Measurements from ENCODE around the gene SAPCD2. TPM values are rescaled to one million over a fixed set of nuclear protein-coding genes. Genes with fewer than 3 reads are reported as not detected.

The SAPCD2 gene
- total and polyA plus RNA-seq, 4 donors, result 0.26 to 0.60 (median 0.50) TPM; not detected in 1

GRCh38 chr9:137096785-137097546 is 26.6 kb upstream of the SAPCD2 start:
- ATAC-seq (ENCODE audit: low FRiP score) (no peak), DNase-seq (peak in 1 of 2 donors; percentile 56)
- H3K4me1 ChIP-seq (ENCODE audit: control insufficient read depth in 1 of 2, insufficient read depth in 2 of 2, low read length in 2 of 2), result no peaks in the 10 kb centered on the region
- no peaks in the 10 kb centered on the region for H3K27me3 ChIP-seq (ENCODE audit: control insufficient read depth in 1 of 2, insufficient read depth in 2 of 2, low read length in 1 of 2)
- 93 to 95% methylated on average over 31 of the region's 31 CpGs for WGBS, 2 donors
- no peak overlapping the region for H3K27ac ChIP-seq (ENCODE audit: low read depth in 1 of 2, low read length in 2 of 2)
- intact Hi-C loops (cut with DNase I), result no loop called here
- H3K4me3 ChIP-seq (ENCODE audit: low read length in 2 of 2), result no peak overlapping the region
- peaks cover 0 to 4% of the 10 kb centered on the region in 2 donors for H3K36me3 ChIP-seq (ENCODE audit: control insufficient read depth in 1 of 2, insufficient read depth in 2 of 2, low read length in 1 of 2)
- no peaks in the 10 kb centered on the region for H3K9me3 ChIP-seq (ENCODE audit: control insufficient read depth, low read length)

- DNase-seq, result peak in 1 of 2 donors; percentile 53
- WGBS, 2 donors, result 80 to 83% methylated on average over 30 of the region's 30 CpGs
- intact Hi-C loops (cut with DNase I), result no loop called here
- no peak for ATAC-seq (ENCODE audit: low FRiP score)
- Histone ChIP-seq H3K4me1 (ENCODE audit: control insufficient read depth in 1 of 2, insufficient read depth in 2 of 2, low read length in 2 of 2) (no peaks in the 10 kb centered on the region), H3K4me3 (ENCODE audit: low read length in 2 of 2) (no peak overlapping the region), H3K36me3 (ENCODE audit: control insufficient read depth in 1 of 2, insufficient read depth in 2 of 2, low read length in 1 of 2) (peaks cover 0 to 3% of the 10 kb centered on the region in 2 donors), H3K27me3 (ENCODE audit: control insufficient read depth in 1 of 2, insufficient read depth in 2 of 2, low read length in 1 of 2) (no peaks in the 10 kb centered on the region), H3K27ac (ENCODE audit: low read depth in 1 of 2, low read length in 2 of 2) (no peak overlapping the region), H3K9me3 (ENCODE audit: control insufficient read depth, low read length) (no peaks in the 10 kb centered on the region)
Observed at GRCh38 chr9:137095664-137096517, 25.5 kb upstream of the SAPCD2 start.

DNA sequence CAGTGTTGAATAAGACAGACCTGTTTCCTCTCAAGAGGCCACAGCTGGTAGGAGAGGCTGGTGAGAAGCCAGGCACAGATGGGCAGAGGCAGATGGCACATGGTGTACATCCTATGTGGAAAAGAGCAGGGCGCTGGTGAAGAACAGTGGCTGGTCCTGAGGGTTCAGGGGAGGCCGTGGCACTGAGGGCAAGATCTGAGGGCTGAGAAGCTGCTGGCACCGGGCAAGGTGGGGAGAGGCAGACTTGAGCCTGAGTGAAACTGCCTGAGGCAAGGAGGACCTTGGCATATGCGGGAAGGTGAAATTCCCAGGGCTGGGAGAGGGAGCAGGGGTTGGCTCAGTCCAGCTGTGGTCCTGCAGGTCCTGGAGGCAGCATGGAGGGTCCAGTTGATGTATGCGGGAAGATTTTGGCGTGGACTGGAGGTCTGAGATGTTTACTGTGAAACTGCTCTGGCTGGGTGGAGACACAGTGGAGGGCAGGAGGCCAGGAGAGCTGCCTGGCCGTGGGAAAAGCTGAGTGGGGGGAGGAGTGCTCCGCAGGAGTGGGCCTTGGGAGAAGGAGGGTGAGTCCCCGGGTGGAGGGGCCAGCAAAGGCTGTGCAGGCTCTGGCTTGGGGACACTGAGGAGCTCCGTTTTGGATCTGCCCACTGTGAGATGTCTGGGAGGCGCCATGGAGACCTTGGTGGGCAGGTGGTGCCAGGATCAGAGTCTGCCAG is 19.0 kb upstream of the SAPCD2 start:
- no peak overlapping the region for H3K27ac ChIP-seq (ENCODE audit: low read depth in 1 of 2, low read length in 2 of 2)
- no peak for DNase-seq
- no peaks in the 10 kb centered on the region for H3K36me3 ChIP-seq (ENCODE audit: control insufficient read depth in 1 of 2, insufficient read depth in 2 of 2, low read length in 1 of 2)
- H3K4me1 ChIP-seq (ENCODE audit: control insufficient read depth in 1 of 2, insufficient read depth in 2 of 2, low read length in 2 of 2), result no peaks in the 10 kb centered on the region
- ATAC-seq (ENCODE audit: low FRiP score), result no peak
- H3K4me3 ChIP-seq (ENCODE audit: low read length in 2 of 2), result no peak overlapping the region
- intact Hi-C loops (cut with DNase I), result no loop called here
- WGBS, 2 donors, result 24 to 28% methylated on average over 11 of the region's 11 CpGs
- no peaks in the 10 kb centered on the region for H3K9me3 ChIP-seq (ENCODE audit: control insufficient read depth, low read length)
- H3K27me3 ChIP-seq (ENCODE audit: control insufficient read depth in 1 of 2, insufficient read depth in 2 of 2, low read length in 1 of 2), result no peaks in the 10 kb centered on the region

GRCh38 chr9:137088121-137088520 is 17.8 kb upstream of the SAPCD2 start:
- 79 to 80% methylated on average over 5 of the region's 5 CpGs for WGBS, 2 donors
- H3K9me3 ChIP-seq (ENCODE audit: control insufficient read depth, low read length), result no peaks in the 10 kb centered on the region
- H3K36me3 ChIP-seq (ENCODE audit: control insufficient read depth in 1 of 2, insufficient read depth in 2 of 2, low read length in 1 of 2), result no peaks in the 10 kb centered on the region
- DNase-seq (no peak), ATAC-seq (ENCODE audit: low FRiP score) (no peak)
- H3K4me3 ChIP-seq (ENCODE audit: low read length in 2 of 2), result no peak overlapping the region
- intact Hi-C loops (cut with DNase I), result no loop called here
- H3K27ac ChIP-seq (ENCODE audit: low read depth in 1 of 2, low read length in 2 of 2), result no peak overlapping the region
- H3K4me1 ChIP-seq (ENCODE audit: control insufficient read depth in 1 of 2, insufficient read depth in 2 of 2, low read length in 2 of 2), result no peaks in the 10 kb centered on the region
- H3K27me3 ChIP-seq (ENCODE audit: control insufficient read depth in 1 of 2, insufficient read depth in 2 of 2, low read length in 1 of 2), result no peaks in the 10 kb centered on the region

DNA sequence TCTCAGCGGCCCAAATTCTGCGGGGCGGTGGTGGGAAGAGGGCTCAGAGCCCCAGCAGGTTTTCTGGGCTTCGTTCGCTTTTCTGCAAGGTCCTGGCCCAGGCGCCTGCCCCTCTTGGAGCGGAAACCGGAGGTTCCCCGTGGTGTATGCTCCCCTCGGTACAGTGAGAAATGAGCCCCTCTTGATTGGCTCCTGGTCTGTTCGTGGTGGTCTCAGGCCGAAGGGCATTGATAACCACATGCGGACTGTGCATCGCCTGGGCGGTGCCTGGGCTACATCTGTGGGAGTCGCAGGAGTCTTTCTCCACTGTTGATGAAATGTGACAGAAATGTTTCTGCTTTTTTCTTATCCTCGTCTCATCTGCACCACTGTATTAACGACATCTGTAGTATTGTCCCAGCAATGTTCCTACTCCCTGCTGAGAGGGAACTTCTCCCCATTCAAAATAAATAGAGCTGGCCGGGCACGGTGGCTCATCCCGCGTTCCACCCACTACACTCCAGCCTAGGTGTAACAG is 17.1 kb upstream of the SAPCD2 start:
- Histone ChIP-seq H3K36me3 (ENCODE audit: control insufficient read depth in 1 of 2, insufficient read depth in 2 of 2, low read length in 1 of 2) (no peaks in the 10 kb centered on the region), H3K9me3 (ENCODE audit: control insufficient read depth, low read length) (no peaks in the 10 kb centered on the region), H3K27ac (ENCODE audit: low read depth in 1 of 2, low read length in 2 of 2) (peak overlapping the region in 1 of 2 donors; percentile 58), H3K4me1 (ENCODE audit: control insufficient read depth in 1 of 2, insufficient read depth in 2 of 2, low read length in 2 of 2) (no peaks in the 10 kb centered on the region), H3K4me3 (ENCODE audit: low read length in 2 of 2) (peak overlapping the region; percentile 45 to 50), H3K27me3 (ENCODE audit: control insufficient read depth in 1 of 2, insufficient read depth in 2 of 2, low read length in 1 of 2) (no peaks in the 10 kb centered on the region)
- intact Hi-C loops (cut with DNase I), result no loop called here
- WGBS, 2 donors, result 10% methylated on average over 22 of the region's 22 CpGs
- ATAC-seq (ENCODE audit: low FRiP score) (no peak), DNase-seq (no peak)

DNA sequence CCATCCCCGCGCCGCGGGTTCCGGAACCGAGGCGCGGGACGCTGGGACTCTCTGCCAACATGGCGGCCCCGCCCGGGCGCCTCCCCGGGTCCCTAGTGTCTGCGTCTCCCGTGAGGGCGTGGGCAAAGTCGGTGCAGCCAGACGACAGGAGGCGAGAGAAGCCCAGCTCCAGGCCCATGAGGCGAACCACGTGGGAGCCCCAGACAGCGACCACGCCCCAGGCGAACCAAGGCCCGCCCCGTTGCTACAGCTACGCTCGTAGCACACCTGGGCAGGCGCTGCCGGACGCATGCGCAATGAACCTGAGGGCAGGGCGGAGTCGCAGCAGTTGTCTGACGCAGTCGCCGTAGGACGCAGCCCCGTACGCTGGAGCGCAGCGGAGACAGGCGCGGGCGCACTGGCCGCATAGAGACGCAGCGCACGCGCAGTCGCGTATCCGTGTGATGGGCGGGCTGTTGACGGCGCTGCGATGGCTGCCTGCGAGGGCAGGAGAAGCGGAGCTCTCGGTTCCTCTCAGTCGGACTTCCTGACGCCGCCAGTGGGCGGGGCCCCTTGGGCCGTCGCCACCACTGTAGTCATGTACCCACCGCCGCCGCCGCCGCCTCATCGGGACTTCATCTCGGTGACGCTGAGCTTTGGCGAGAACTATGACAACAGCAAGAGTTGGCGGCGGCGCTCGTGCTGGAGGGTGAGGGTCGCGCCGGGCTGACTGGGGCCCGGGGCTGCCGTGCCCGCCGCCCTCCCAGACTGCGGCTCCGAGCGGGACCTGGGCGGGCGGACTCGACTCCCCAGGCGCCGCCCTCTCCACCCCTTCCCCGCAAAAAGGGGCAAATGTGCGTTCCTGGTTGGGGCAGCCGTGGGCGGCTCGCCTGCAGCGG is 16.4 kb upstream of the SAPCD2 start, which contains the start of gene MAN1B1:
MAN1B1 (plus strand) TSS at position 455 of the 878 bp plus-strand sequence; CDS start at position 470, 15 bp downstream.
- DNase-seq (peak; percentile 99), ATAC-seq (ENCODE audit: low FRiP score) (peak; percentile 96)
- Histone ChIP-seq H3K4me3 (ENCODE audit: low read length in 2 of 2) (peak within 1 kb of the TSS; percentile 51 to 55), H3K27me3 (ENCODE audit: control insufficient read depth in 1 of 2, insufficient read depth in 2 of 2, low read length in 1 of 2) (no peaks in the 10 kb centered on the region), H3K9me3 (ENCODE audit: control insufficient read depth, low read length) (no peaks in the 10 kb centered on the region), H3K4me1 (ENCODE audit: control insufficient read depth in 1 of 2, insufficient read depth in 2 of 2, low read length in 2 of 2) (no peaks in the 10 kb centered on the region), H3K27ac (ENCODE audit: low read depth in 1 of 2, low read length in 2 of 2) (peak within 1 kb of the TSS; percentile 14 to 80), H3K36me3 (ENCODE audit: control insufficient read depth in 1 of 2, insufficient read depth in 2 of 2, low read length in 1 of 2) (no peaks in the 10 kb centered on the region)
- WGBS, 2 donors, result 0% methylated on average over 90 to 101 of the region's 101 CpGs
- intact Hi-C loops (cut with DNase I), result no loop called here

DNA sequence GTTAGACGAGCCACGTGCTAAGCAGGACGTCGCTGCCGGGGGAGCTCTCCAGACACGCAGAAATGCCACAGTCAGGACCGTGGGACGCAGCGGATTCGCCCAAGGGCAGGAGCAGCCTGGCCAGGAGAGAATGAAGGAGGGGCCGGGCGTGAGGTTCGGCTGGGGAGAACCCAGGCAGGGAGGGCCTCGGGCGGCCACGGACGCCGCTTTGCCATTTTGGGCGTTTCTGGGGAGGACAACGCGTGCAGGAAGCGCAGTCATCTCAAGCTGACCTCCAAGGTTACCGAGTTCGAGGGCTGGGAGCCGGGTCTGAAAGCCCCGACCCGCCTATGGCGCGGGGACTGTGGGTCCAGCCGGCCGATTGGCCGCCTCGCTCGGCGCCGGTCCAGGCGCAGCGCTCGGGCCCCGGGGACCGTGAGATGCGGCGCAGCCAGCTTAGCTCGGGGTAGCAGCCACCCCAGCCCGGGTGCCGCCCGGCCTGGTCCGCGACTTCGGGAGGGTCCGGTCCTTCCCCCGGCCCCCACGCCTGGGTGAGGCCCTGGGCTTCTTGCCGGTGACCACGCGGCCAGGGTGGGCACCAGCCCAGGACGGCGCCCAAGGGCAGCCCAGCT is 15.7 kb upstream of the SAPCD2 start:
- peak overlapping the region; percentile 14 to 80 for H3K27ac ChIP-seq (ENCODE audit: low read depth in 1 of 2, low read length in 2 of 2)
- peak overlapping the region; percentile 51 to 55 for H3K4me3 ChIP-seq (ENCODE audit: low read length in 2 of 2)
- H3K9me3 ChIP-seq (ENCODE audit: control insufficient read depth, low read length), result no peaks in the 10 kb centered on the region
- WGBS, 2 donors, result 1% methylated on average over 52 to 58 of the region's 58 CpGs
- peak; percentile 6 for ATAC-seq (ENCODE audit: low FRiP score)
- H3K36me3 ChIP-seq (ENCODE audit: control insufficient read depth in 1 of 2, insufficient read depth in 2 of 2, low read length in 1 of 2), result no peaks in the 10 kb centered on the region
- H3K4me1 ChIP-seq (ENCODE audit: control insufficient read depth in 1 of 2, insufficient read depth in 2 of 2, low read length in 2 of 2), result no peaks in the 10 kb centered on the region
- intact Hi-C loops (cut with DNase I), result no loop called here
- DNase-seq, result peak; percentile 72 to 88
- no peaks in the 10 kb centered on the region for H3K27me3 ChIP-seq (ENCODE audit: control insufficient read depth in 1 of 2, insufficient read depth in 2 of 2, low read length in 1 of 2)

All from aorta (tissue), 5 donors.